Upper lobe of right lung (tissue), 1 donor: ENCODE data around the gene ESPNL. TPM values are rescaled to one million over a fixed set of nuclear protein-coding genes. Genes with fewer than 3 reads are reported as not detected.

Experiments
- ATAC-seq: fragments of 200-7000 bp; cut with Tn5 transposase; one replicate; pipeline ENCODE4 v1.9.1; 2020; ENCODE audit warnings: mild to moderate bottlenecking, moderate library complexity
- DNase-seq: peaks from one replicate; pipeline ENCODE4 v3.0.0-alpha.2; 2020
- H3K27ac ChIP-seq: fragments of 200-600 bp; one replicate; pipeline ENCODE4 v1.8.0; 2022
- H3K27me3 ChIP-seq: fragments of 200-600 bp; one replicate; pipeline ENCODE4 v1.8.0; 2022; ENCODE audit warnings: mild to moderate bottlenecking
- H3K36me3 ChIP-seq: fragments of 200-600 bp; one replicate; pipeline ENCODE4 v1.8.0; 2022
- H3K4me1 ChIP-seq: fragments of 200-600 bp; one replicate; pipeline ENCODE4 v1.8.0; 2022
- H3K4me3 ChIP-seq: fragments of 200-600 bp; one replicate; pipeline ENCODE4 v1.8.0; 2022; ENCODE audit warnings: mild to moderate bottlenecking
- H3K9me3 ChIP-seq: fragments of 200-600 bp; one replicate; pipeline ENCODE4 v1.8.0; 2022
- CTCF ChIP-seq: fragments of 200-600 bp; IDR thresholded peaks from one replicate; pipeline ENCODE4 v1.8.0; 2022; ENCODE audit warnings: antibody characterized with exemption
- intact Hi-C: fragments of 100-400 bp; cut with DNase I; formaldehyde crosslinking; loops from one replicate; pipeline ENCODE4 v1.11.0; 2022
- total RNA-seq: library from RNA; stranded (reverse); fragmentation: NEBNext Ultra II Directional; extraction: Animal tissue kit (Norgen Biotek cat#: 25700); gene quantifications from one replicate; pipeline ENCODE4 v1.2.1, GENCODE V29; 2021
- donor health status: DM: no; HTN: yes; CAD: no; lungs with severe emphysema.

The ESPNL gene
- total RNA-seq, 1 donor from 2014 or later, result 0.35 TPM

GRCh38 chr2:238155051-238155760 is 55.1 kb downstream of the ESPNL start:
- no peak for TF ChIP-seq CTCF

GRCh38 chr2:238155761-238156694 is 55.9 kb downstream of the ESPNL start:
- intact Hi-C loops, result no loop called here
- Histone ChIP-seq H3K4me3 (no peak overlapping the region), H3K27ac (no peak overlapping the region), H3K36me3 (no peaks in the 10 kb centered on the region), H3K27me3 (peaks cover 27% of the 10 kb centered on the region), H3K9me3 (no peaks in the 10 kb centered on the region), H3K4me1 (peaks cover 5% of the 10 kb centered on the region)
- DNase-seq, result no peak
- ATAC-seq, result no peak
- TF ChIP-seq CTCF, result no peak

More at GRCh38 chr2:238155051-238155760, 55.1 kb downstream of the ESPNL start:
- peaks cover 5% of the 10 kb centered on the region for H3K4me1 ChIP-seq
- H3K36me3 ChIP-seq, result no peaks in the 10 kb centered on the region
- intact Hi-C loops, result no loop called here
- DNase-seq (no peak), ATAC-seq (no peak)
- H3K27me3 ChIP-seq, result peaks cover 18% of the 10 kb centered on the region
- no peak overlapping the region for H3K4me3 ChIP-seq
- H3K27ac ChIP-seq, result no peak overlapping the region
- no peaks in the 10 kb centered on the region for H3K9me3 ChIP-seq

- H3K36me3 ChIP-seq, result no peaks in the 10 kb centered on the region
- H3K9me3 ChIP-seq, result no peaks in the 10 kb centered on the region
- H3K27ac ChIP-seq, result no peak overlapping the region
- intact Hi-C loops, result no loop called here
- H3K27me3 ChIP-seq, result peaks cover 41% of the 10 kb centered on the region
- TF ChIP-seq CTCF, result no peak
- no peak overlapping the region for H3K4me3 ChIP-seq
- ATAC-seq (no peak), DNase-seq (peak; percentile 53)
- H3K4me1 ChIP-seq, result peaks cover 5% of the 10 kb centered on the region
Measured at GRCh38 chr2:238157506-238158017, 57.4 kb downstream of the ESPNL start.

- no peak for TF ChIP-seq CTCF
- Histone ChIP-seq H3K4me1 (peaks cover 5% of the 10 kb centered on the region), H3K9me3 (no peaks in the 10 kb centered on the region), H3K27ac (no peak overlapping the region), H3K4me3 (no peak overlapping the region), H3K27me3 (peaks cover 46% of the 10 kb centered on the region), H3K36me3 (no peaks in the 10 kb centered on the region)
- intact Hi-C loops, result no loop called here
- ATAC-seq (no peak), DNase-seq (no peak)
Measured at GRCh38 chr2:238158018-238158508, 57.9 kb downstream of the ESPNL start.

- peak; percentile 38 for TF ChIP-seq CTCF
- Histone ChIP-seq H3K4me1 (peaks cover 5% of the 10 kb centered on the region), H3K36me3 (no peaks in the 10 kb centered on the region), H3K4me3 (peak within 1 kb of the TSS; percentile 8), H3K9me3 (no peaks in the 10 kb centered on the region), H3K27me3 (peaks cover 51% of the 10 kb centered on the region), H3K27ac (no peak within 1 kb of the TSS)
- DNase-seq (peak; percentile 69), ATAC-seq (peak; percentile 69)
- intact Hi-C loops, result no loop called here
Measured at GRCh38 chr2:238158509-238159070, 58.5 kb downstream of the ESPNL start, which contains the start of gene ERFE. TSS of gene ERFE (plus strand) at chr2:238158970. CDS start at chr2:238159008, 38 bp downstream.
